ENCODE results near the gene IRX1.

IRX1 gene

DNA sequence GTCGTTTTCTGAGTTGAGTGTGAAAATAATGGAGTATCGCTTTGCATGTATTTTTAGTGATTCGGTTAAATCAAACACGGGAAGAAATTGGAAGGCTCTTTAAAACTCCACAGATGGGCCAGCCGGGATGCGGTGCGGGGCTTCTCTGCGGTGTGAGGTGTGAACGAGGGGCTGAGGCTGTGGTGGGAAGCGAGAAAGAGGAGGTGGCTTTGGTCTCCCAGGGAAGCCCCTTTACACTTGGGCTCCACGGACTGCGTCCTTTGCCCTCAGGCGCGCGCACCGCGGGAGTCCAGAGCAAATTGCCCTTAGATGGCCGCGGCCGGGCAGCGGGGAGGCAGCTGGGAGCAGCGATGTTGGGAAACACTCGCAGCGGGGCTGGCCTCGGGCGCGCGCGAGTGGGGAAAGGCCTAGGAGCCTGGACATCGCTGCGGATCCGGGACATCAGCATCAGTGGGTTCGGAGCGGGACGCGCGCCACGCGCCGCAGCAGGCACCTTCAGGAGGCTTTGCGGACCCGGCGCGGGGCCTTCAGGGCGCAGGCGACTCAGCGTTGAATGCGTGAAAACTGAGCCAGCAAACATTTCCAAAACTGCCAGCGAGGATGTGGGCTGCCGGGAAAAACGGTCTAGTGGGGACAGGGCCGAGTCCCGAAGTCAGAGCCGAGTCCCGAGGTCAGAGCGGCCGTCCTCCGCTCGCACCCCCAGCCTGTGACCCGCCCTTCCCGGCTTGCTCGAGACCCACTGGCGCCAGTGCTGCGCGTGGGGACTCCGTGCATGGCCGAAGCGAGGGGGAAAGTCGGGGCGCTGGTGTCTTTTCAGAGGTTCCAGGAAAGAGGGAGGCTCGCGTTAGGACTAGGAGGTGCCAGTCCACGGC is 6.5 kb downstream of the IRX1 start:
- TF ChIP-seq, protein P1, sequence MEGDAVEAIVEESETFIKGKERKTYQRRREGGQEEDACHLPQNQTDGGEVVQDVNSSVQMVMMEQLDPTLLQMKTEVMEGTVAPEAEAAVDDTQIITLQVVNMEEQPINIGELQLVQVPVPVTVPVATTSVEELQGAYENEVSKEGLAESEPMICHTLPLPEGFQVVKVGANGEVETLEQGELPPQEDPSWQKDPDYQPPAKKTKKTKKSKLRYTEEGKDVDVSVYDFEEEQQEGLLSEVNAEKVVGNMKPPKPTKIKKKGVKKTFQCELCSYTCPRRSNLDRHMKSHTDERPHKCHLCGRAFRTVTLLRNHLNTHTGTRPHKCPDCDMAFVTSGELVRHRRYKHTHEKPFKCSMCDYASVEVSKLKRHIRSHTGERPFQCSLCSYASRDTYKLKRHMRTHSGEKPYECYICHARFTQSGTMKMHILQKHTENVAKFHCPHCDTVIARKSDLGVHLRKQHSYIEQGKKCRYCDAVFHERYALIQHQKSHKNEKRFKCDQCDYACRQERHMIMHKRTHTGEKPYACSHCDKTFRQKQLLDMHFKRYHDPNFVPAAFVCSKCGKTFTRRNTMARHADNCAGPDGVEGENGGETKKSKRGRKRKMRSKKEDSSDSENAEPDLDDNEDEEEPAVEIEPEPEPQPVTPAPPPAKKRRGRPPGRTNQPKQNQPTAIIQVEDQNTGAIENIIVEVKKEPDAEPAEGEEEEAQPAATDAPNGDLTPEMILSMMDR (conservative IDR thresholded peaks at IDR 0.05; ENCODE audit: low read depth, low read length), result no peak
- no peak for DNase-seq (ENCODE audit: low read depth)
- H3K4me3 ChIP-seq (ENCODE audit: low read depth, low read length), result no peak overlapping the region

DNA sequence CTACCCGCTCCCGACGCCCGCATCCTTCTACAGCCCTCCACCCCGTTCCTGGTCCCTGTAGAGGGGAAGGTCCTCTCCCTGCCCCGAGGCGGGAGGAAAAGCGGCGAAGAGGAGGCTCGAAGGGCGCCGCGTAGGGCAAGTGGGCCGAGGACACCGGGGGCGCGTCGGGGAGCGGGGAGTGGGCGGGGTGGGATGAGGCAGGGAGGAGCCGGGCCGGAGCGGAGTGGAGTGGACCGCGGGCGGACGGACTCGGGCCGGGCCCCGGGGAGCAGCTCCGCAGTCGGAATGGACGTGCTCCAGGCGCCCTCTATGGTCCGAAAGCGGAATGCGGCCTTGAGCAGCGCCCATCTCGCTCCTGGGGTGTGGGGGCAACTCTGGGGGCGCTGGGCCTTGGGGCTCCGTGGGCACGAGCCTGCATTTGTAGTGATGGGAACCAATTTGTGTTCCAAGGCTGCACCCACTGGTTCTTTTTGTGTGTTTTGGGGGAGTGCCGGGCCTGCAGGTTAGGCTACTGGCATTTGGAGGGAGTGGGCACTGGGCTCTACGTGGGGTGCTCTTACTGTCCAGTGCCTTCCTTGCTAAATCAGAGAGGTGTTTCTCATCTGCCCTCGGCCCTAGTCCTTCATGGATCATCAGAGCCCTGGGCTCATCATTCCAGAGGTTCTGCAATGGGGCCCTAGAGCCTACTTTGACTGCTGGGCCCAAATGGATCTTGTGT is 7.3 kb downstream of the IRX1 start:
- TF ChIP-seq, protein P1 (conservative IDR thresholded peaks at IDR 0.05; ENCODE audit: low read depth, low read length), result peak; percentile 40
- H3K4me3 ChIP-seq (ENCODE audit: low read depth, low read length), result no peak overlapping the region
- peak; percentile 7 for DNase-seq (ENCODE audit: low read depth)

DNA sequence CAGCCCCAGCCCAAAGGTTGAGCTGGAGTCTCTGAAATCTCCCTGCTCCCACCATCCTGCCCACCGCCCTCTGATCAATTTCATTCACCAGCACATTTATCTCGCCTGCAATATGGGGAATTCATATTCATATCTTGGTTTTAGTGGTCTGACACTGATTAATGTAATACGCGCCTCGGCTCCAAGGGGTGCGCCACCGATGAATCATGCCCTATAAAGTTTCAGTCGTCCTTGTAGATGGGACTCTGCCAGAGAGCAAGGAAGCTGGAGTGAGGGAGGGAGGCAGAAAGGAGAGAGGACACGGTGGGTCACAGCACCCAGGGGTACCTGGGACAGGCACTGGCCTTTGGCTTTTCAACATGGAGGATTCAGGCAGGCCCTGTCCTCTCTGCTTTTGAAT is 8.9 kb downstream of the IRX1 start:
- no peak for DNase-seq (ENCODE audit: low read depth)
- TF ChIP-seq, protein P1 (conservative IDR thresholded peaks at IDR 0.05; ENCODE audit: low read depth, low read length), result no peak
- H3K4me3 ChIP-seq (ENCODE audit: low read depth, low read length), result no peak overlapping the region

DNA sequence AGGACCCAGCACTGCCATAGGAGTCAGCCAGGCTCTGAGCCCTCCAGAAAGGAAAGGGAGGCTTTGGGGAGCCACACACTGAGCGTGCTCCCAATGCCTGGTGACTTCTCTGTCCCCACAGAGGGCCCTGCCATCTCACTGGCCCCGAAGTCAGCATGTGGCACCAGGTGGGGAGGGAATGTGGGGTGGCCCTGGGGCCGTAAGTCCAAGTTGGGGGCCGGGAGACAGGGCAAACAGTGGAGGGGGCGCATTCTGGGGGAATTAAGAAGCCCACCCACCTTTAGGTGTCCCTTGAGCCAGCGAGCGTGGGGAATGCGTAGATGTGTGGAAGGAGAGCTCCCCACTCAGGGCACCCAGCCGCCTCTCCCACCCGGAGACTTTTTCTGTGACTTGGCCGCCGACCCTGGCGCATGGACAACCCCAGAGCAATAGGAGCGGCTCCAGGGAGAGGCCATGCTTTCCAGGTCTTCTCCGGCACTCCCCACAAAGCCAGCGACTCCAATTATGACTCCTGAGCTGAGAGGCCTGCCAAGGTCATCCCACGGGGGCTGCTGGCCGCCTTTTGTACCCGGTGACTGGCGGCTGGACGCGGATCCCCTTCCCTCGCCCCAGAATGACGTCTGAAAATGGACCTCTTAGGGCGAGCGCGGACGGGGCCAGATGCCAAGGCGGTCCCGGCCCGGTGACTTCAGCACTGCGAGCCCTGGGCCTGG is 9.8 kb downstream of the IRX1 start:
- no peak for DNase-seq (ENCODE audit: low read depth)
- TF ChIP-seq, protein P1 (conservative IDR thresholded peaks at IDR 0.05; ENCODE audit: low read depth, low read length), result no peak
- no peak overlapping the region for H3K4me3 ChIP-seq (ENCODE audit: low read depth, low read length)

DNA sequence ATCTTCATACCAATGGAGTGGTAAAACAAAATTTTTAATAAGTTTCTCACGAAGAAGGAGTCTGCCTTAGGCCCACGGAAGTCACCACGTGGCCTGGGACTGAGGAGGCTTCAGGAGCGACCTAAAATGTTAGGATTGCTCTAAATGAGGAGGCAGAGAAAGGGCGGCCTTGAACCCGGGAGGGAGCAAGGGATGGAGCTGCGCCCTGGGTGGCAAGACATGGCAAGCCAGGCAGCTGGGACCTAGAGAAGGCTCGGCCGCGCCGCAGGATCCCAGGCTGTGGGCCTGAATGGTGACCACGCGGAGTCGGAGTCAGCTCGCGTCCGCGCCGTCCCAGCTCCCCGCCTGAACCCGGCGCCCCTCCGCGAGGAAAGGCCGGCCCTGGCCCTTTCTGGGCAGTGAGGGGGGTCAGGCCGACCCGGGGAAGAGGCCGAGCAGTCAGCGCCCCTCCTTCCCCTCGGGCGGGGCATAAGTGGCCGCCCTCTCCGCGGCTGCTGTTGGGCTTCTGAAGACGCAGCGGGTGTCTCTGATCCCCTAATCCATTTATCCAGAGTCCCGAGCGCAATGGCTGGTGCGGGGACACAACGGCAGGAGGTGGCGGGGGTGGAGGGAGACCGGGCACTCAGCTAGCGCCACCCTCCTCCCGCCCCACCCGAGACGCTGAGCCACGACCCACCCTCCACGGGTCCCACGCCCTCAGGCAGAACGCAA is 10.6 kb downstream of the IRX1 start:
- H3K4me3 ChIP-seq (ENCODE audit: low read depth, low read length), result no peak overlapping the region
- TF ChIP-seq, protein P1 (conservative IDR thresholded peaks at IDR 0.05; ENCODE audit: low read depth, low read length), result no peak
- no peak for DNase-seq (ENCODE audit: low read depth)

DNA sequence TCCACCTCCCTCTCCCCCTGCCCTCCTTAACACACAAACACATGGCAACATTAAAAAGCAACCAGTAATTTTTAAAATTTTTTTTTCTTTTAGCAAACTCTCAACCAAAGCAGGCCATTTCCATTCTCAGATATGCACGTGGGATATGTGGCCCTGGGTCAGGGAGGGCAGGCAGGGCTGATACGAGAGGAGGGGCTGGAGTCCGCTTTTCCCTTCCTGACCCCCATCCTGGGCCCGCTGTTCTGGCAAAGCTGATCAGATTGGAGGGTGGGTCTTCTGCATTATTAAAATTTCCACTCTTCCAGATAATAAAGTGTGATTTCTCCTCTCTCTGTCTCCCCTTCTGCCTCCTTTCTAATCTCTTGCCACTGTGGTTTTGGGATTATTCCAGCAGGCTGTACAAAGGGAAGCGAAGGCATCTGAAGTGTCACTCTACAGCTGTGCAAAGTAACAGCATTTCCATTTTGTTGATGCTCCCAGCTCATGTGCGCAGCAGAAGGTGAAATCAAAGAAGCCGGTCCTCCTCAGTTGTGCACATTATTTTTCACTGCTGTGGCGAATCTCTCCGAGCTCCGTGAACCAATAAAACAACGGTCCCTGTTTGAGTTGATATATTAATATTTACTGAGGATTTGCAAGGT is 12.0 kb downstream of the IRX1 start:
- H3K4me3 ChIP-seq (ENCODE audit: low read depth, low read length), result no peak overlapping the region

More for the DNA sequence above, 12.0 kb downstream of the IRX1 start:
- TF ChIP-seq, protein P1 (conservative IDR thresholded peaks at IDR 0.05; ENCODE audit: low read depth, low read length), result no peak
- DNase-seq (ENCODE audit: low read depth), result no peak
